ENCODE measurements around the gene SOX6. TPM values are rescaled to one million over a fixed set of nuclear protein-coding genes. Genes with fewer than 3 reads are reported as not detected.

SOX6 gene
- total and polyA plus RNA-seq, 2 of the 13 experiments (the other 11 are each of a cell fraction or from before 2014, with no cell fraction given): 2.6 to 11.2 TPM

- ATAC-seq (no peak), DNase-seq (ENCODE audit: low spot score) (no peak), FAIRE-seq (no peak)
- TF ChIP-seq, protein P1, sequence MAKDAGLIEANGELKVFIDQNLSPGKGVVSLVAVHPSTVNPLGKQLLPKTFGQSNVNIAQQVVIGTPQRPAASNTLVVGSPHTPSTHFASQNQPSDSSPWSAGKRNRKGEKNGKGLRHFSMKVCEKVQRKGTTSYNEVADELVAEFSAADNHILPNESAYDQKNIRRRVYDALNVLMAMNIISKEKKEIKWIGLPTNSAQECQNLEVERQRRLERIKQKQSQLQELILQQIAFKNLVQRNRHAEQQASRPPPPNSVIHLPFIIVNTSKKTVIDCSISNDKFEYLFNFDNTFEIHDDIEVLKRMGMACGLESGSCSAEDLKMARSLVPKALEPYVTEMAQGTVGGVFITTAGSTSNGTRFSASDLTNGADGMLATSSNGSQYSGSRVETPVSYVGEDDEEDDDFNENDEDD (CRISPR knock-in tag; IDR thresholded peaks at IDR 0.05; ENCODE audit: borderline replicate concordance): no peak
- TF ChIP-seq SRSF4 (IDR thresholded peaks at IDR 0.05; ENCODE audit: low read depth, low read length, poor library complexity, severe bottlenecking): no peak
- TF ChIP-seq ZMYM2 (CRISPR knock-in tag; IDR thresholded peaks at IDR 0.05): no peak
- no peak for TF ChIP-seq SRF (IDR thresholded peaks at IDR 0.05; ENCODE audit: low read depth, low read length)
- TF ChIP-seq SMAD1 (CRISPR knock-in tag; IDR thresholded peaks at IDR 0.05; ENCODE audit: borderline replicate concordance, low read depth): no peak
- TF ChIP-seq, protein P2, sequence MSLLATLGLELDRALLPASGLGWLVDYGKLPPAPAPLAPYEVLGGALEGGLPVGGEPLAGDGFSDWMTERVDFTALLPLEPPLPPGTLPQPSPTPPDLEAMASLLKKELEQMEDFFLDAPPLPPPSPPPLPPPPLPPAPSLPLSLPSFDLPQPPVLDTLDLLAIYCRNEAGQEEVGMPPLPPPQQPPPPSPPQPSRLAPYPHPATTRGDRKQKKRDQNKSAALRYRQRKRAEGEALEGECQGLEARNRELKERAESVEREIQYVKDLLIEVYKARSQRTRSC (CRISPR knock-in tag; IDR thresholded peaks at IDR 0.05; ENCODE audit: low read depth): no peak
- no peak for TF ChIP-seq FOXP1 (IDR thresholded peaks at IDR 0.05)
- no peak for TF ChIP-seq FOXP1 (CRISPR knock-in tag; IDR thresholded peaks at IDR 0.05)
- no peak for TF ChIP-seq RFXAP (CRISPR knock-in tag; IDR thresholded peaks at IDR 0.05; ENCODE audit: borderline replicate concordance)
- TF ChIP-seq ZNF496 (CRISPR knock-in tag; IDR thresholded peaks at IDR 0.05; ENCODE audit: insufficient replicate concordance): no peak
- no peak for TF ChIP-seq ZNF20 (CRISPR knock-in tag; IDR thresholded peaks at IDR 0.05)
- TF ChIP-seq, protein P3, sequence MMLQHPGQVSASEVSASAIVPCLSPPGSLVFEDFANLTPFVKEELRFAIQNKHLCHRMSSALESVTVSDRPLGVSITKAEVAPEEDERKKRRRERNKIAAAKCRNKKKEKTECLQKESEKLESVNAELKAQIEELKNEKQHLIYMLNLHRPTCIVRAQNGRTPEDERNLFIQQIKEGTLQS (CRISPR knock-in tag; IDR thresholded peaks at IDR 0.05): no peak
- no peak for TF ChIP-seq ZNF557 (CRISPR knock-in tag; IDR thresholded peaks at IDR 0.05)
- TF ChIP-seq ZNF879 (CRISPR knock-in tag; IDR thresholded peaks at IDR 0.05): no peak
- no peak for TF ChIP-seq ZNF850 (CRISPR knock-in tag; conservative IDR thresholded peaks at IDR 0.05)
- no peak for TF ChIP-seq ZNF24 (IDR thresholded peaks at IDR 0.05)
- TF ChIP-seq MBD4 (IDR thresholded peaks at IDR 0.05; ENCODE audit: borderline replicate concordance, low read length): no peak
- H3K27ac ChIP-seq (ENCODE audit: extremely low read length, insufficient read depth, low read length): no peak overlapping the region
- no peak overlapping the region for H2AFZ ChIP-seq (ENCODE audit: low read length)
- CTCF ChIA-PET (ENCODE audit: low intra/inter-chr PET ratio, low total read pairs): no interaction called here
- BruUV-seq (replicated peaks): no TSS peak
- H3K27me3 ChIP-seq (ENCODE audit: control insufficient read depth in 1 of 2, insufficient read depth in 2 of 2, low read length in 2 of 2): no peaks in the 10 kb centered on the region
- no peaks in the 10 kb centered on the region for H3K79me2 ChIP-seq (ENCODE audit: insufficient read depth, low read length)
- in situ Hi-C loops (cut with HindIII; ENCODE audit: extremely low pct_ligation_motif_present, low pct_unique_long_range_greater_than_20kb) (no loop called here), intact Hi-C loops (cut with micrococcal nuclease; ENCODE audit: unreplicated experiment) (no loop called here)
- whole genome bisulfite sequencing (ENCODE audit: low lambda C conversion rate): 27% methylated on average over 3 of the region's 3 CpGs
- H3K9me3 ChIP-seq (ENCODE audit: low read length): no peaks in the 10 kb centered on the region
- no peak overlapping the region for H3K9ac ChIP-seq (ENCODE audit: insufficient read depth, low read depth, low read length)
- H3K36me3 ChIP-seq (replicated peaks in 1 of 2; ENCODE audit: control insufficient read depth in 1 of 2, insufficient read depth in 2 of 2, low read length in 2 of 2): no peaks in the 10 kb centered on the region
- POLR2A ChIA-PET: no interaction called here
- no peak overlapping the region for H3K4me2 ChIP-seq (ENCODE audit: low read depth, low read length)
- H3K4me1 ChIP-seq (ENCODE audit: insufficient read depth, low read length): no peaks in the 10 kb centered on the region
- H3K4me3 ChIP-seq (replicated peaks in 1 of 3; ENCODE audit: insufficient read depth in 1 of 3, low read depth in 2 of 3, low read length in 3 of 3): no peak overlapping the region
- H4K20me1 ChIP-seq (ENCODE audit: insufficient read depth, low read length): no peaks in the 10 kb centered on the region
Measured at GRCh38 chr11:15956302-15956701, 400.0 kb downstream of the SOX6 start.
